GM21717 (cell line): ENCODE measurements around the gene TUBA4B.
"Not testable (repeated sequence)": the region's sequence is repeated elsewhere in the genome, so short reads cannot be mapped to it uniquely, and the experiment has no call there.

ENCODE experiments used
- ATAC-seq: cut with Tn5 transposase; IDR thresholded peaks from one replicate; pipeline ENCODE4 v1.9.1; 2021; ENCODE audit warnings: mild to moderate bottlenecking, moderate library complexity; ENCODE audit not compliant: unreplicated experiment

The TUBA4B gene

DNA sequence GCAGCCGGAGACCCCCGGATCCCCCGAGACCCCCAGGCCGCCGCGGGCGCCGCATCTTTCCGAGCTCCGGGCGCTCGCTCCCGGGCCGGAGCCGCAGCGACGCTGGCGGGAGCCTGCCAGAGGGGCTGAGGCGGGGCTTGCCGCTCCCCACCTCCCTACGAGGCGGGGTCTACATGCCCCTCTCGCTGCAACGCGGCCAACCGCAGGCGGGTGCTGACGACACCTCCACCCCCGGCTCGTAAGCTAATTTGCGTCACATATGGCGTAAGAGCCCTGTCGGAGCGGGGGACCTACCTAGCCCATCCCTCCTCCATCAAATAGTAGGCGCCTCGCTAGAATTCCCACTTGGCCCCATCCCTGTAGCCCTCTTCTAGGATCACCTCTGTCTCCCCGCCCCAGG lies 56.2 kb downstream of the TUBA4B start, which contains the start of gene PTPRN:
PTPRN (minus strand) TSS at position 124 of the 400 bp plus-strand sequence; CDS start at position 55, 69 bp downstream.
- no peak for ATAC-seq

DNA sequence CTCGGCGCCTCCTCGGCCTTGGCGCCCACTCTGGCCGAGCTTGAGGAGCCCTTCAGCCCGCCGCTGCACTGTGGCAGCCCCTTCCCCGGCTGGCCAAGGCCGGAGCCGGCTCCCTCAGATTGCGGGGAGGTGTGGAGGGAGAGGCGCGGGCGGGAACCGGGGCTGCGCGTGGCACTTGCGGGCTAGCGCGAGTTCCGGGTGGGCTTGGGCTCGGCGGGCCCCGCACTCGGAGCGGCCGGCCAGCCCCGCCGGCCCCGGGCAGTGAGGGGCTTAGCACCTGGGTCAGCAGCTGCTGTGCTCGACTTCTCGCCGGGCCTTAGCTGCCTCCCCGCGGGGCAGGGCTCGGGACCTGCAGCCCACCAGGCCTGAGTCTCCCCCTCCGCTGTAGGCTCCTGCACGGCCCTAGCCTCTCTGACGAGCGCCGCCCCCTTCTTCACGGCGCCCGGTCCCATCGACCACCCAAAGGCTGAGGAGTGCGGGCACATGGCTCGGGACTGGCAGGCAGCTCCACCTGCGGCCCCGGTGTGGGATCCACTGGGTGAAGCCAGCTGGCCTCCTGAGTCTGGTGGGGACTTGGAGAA lies 59.7 kb downstream of the TUBA4B start:
- not testable (repeated sequence) for ATAC-seq

DNA sequence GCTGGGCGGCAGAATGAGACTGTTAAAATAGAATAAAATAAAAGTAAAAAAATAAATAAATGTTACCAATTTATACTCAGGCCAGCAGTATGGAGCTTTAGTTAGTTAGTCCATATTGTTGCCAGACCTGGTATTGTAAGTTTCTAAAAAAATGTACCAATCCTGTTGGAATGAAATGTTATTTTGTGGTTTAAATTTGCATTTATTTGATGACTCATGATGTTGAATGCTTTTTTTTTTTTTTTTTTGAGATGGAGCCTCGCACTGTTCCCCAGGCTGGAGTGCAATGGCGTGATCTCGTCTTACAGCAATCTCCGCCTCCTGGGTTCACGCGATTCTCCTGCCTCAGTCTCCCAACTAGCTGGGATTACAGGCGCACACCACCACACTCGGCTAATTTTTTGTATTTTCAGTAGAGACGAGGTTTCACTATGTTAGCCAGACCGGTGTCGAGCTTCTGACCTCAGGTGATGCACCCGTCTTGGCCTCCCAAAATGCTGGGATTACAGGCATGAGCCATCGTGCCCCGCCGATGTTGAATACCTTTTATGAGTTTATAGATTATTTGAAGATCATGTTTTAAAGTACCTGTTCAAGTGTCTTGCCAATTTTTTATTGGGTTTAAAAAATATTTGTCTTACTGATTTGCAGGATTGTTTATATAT lies 61.9 kb downstream of the TUBA4B start:
- no peak for ATAC-seq
